NCI-H460 (cell line): Measurements from ENCODE around the gene H2BK1. TPM values are rescaled to one million over a fixed set of nuclear protein-coding genes. Genes with fewer than 3 reads are reported as not detected.
A peak's percentile ranks its signal among the peaks of the same experiment; 100 is the strongest.

ENCODE experiments used
- DNase-seq: peaks from one replicate; pipeline ENCODE4 v3.0.0-alpha.2; 2016; ENCODE audit warnings: low read depth; ENCODE audit errors: extremely low read depth
- total RNA-seq: library from RNA; depleted of rRNA; stranded (reverse); fragments of >200 nt; shearing (Covaris generic); gene quantifications from 2 replicates; pipeline ENCODE4 v1.2.3, GENCODE V29; 2014

Gene H2BK1
- total RNA-seq, 1 experiment from 2014 or later = not detected

DNA sequence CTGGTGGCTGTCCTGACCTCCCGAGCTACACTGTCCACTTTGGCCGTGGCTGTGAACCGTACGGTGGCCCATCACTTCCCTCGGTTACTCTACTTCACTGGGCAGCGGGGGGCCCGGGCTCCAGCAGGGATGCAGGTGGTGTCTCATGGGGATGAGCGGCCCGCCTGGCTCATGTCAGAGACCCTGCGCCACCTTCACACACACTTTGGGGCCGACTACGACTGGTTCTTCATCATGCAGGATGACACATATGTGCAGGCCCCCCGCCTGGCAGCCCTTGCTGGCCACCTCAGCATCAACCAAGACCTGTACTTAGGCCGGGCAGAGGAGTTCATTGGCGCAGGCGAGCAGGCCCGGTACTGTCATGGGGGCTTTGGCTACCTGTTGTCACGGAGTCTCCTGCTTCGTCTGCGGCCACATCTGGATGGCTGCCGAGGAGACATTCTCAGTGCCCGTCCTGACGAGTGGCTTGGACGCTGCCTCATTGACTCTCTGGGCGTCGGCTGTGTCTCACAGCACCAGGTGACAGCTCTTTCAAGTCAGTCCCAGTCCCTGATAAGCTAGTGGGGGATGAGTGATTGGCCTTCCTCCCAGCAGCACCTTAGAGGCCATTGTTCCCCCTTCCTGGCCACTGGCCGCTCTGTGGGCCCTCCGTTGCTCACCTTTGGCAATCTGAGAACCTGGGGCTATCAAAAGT is 25.0 kb upstream of the H2BK1 start:
- DNase-seq = no peak

DNA sequence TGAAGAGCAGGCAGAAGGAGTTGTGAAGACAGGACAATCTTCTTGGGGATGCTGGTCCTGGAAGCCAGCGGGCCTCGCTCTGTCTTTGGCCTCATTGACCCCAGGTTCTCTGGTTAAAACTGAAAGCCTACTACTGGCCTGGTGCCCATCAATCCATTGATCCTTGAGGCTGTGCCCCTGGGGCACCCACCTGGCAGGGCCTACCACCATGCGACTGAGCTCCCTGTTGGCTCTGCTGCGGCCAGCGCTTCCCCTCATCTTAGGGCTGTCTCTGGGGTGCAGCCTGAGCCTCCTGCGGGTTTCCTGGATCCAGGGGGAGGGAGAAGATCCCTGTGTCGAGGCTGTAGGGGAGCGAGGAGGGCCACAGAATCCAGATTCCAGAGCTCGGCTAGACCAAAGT is 23.5 kb upstream of the H2BK1 start:
- DNase-seq = no peak

DNA sequence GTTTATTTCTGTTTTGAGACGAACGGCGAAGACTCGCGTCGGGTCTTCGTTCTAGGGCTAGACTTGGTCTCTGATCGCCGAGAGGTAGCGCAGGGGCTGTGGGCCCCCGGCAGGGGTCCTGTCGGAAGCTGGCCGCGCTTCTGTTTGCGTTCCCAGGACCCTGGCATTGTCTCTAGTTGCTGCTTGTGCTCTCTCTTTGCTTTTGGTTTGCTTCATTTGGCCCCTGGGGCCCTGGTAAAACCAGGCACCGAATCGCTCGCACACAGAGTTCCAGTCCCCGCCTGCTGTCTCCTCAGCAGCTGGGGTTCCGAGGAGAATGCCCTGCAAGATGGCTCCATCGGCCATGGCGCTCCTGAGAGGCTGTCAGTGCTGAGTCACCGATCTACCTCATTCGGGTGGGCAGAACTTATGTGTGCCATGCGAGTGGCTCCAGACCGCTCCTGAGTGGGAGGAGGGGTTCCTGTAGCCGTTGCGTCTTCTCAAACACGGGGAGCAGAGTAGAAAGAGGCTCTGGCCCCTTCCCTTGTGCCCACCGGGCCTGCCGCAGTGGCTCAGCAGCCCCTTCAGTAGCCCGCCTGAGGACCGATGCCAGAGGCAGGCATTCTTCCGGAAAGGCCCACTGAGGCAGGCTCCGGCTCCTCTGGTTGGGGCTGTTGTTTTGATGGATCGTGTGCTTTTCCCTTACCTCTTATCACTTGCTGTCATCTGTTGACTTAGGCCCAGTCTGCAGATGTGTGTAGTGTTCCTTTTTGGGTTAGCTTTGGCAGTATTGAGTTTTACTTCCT is 22.8 kb upstream of the H2BK1 start:
- DNase-seq = peak; percentile 63

DNA sequence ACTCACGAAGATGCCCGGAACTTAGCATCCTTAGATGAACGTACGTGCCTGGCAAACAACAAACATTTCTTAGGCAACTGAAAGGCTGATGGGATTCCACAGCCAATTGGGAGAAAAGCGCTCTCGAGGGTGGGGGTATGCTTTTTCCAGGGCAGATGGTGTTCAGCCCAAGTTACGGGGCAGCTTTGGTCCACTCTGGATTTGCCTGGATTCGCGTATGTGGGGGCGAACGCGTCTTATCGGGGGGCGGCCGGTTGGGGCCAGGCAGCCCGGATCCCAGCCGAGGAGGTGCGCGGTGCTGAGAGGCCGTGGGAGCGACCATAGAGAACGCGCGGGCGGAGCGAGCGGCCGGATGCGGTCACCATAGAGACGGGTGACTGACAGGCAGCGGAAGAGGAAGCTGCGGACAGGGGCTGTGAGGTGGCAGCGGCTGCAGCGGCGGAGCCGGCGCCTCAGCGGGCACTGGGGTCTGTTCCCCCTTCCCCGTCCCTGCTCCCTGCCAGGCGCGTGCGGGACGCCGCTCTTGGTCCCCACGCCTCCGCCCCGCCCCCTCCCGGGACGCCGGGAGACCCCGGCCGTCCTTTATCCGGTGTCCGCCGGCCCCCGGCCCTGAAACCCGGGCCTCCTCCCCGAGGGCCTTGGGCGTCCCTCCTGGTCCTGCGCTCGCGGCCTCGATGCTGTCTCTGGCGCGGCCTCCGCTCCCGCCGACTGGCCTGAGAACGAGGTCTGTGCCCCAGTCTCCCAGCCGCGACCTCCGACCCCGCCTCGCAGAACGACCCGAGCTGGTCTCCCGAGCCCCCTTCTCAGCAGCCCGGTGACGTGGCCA is 22.0 kb upstream of the H2BK1 start, which contains the start of gene CHPF2:
TSS of gene CHPF2 (plus strand) at position 393 of the 826 bp plus-strand sequence. CDS start 1,529 bp downstream, outside the sequence.
- DNase-seq = peak; percentile 83

DNA sequence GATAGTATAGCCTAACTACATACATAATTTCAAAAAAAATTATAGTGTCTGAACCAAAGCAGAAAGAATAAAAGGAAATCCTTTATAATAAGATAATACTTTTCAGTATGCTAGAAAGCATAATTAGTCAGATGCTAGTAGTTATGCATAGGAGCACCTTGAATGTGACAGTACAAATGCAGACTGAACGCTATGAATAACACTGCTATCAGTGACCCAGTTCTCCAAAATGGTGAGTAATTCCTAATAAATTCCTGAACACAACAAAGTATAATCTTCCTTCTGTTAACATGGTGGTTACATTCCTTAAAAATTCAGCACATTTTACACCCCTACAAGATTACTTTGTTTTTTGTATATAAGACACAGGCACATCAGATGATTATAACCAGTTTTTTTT is 20.8 kb upstream of the H2BK1 start:
- no peak for DNase-seq

DNA sequence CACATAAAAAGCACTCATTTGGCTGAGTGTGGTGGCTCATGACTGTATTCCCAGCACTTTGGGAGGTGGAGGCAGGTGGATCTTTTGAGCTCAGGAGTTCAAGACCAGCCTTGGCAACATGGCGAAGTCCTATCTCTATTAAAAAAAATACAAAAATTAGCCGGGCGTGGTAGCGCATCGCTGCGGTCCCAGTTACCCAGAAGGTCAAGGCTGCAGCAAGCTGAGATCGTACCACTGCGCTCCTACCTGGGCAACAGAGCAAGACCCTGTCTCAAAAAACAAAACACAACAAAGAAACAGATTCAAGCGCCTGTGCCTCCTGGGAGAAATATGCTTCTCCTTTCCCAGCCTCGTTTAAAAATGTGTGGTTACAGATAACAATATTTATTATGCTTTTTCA is 19.0 kb upstream of the H2BK1 start:
- DNase-seq = no peak

DNA sequence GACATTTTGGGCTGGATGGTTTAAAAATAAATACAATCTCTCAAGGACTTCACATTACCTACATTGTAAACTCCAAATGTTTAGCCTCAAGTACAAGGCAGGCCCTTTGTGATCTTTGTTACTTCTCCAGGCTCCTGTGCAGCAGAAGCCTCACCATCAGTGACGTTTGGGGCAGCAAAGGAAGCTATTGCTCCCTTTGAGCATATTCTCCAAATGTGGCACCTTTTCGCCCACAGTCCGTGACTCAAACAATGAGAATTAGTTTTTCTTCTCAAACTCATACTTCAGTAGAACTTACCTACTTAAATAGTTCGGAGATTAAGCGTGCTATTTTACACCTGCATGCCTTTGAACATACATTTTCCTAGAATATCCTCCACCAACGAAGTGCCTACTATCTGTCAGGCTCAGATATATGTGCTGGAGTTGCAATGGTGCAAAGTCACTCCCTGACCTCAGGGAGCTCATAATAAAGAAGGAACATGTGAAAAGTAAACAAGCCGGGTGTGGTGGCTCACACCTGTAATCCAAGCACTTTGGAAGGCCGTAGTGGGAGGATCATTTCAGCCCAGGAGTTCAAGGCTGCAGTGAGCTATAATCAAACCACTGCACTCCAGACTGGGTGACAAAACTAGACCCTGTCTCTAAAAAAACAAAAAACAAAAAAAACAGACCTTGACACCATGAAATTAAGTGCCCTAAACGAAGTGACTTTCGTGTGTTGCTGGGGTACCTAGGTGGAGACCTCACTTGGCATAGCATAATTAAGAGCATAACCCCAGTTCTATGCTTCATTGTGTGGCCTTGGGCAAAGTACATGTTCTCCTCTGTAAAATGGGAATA is 18.0 kb upstream of the H2BK1 start:
- DNase-seq = no peak

DNA sequence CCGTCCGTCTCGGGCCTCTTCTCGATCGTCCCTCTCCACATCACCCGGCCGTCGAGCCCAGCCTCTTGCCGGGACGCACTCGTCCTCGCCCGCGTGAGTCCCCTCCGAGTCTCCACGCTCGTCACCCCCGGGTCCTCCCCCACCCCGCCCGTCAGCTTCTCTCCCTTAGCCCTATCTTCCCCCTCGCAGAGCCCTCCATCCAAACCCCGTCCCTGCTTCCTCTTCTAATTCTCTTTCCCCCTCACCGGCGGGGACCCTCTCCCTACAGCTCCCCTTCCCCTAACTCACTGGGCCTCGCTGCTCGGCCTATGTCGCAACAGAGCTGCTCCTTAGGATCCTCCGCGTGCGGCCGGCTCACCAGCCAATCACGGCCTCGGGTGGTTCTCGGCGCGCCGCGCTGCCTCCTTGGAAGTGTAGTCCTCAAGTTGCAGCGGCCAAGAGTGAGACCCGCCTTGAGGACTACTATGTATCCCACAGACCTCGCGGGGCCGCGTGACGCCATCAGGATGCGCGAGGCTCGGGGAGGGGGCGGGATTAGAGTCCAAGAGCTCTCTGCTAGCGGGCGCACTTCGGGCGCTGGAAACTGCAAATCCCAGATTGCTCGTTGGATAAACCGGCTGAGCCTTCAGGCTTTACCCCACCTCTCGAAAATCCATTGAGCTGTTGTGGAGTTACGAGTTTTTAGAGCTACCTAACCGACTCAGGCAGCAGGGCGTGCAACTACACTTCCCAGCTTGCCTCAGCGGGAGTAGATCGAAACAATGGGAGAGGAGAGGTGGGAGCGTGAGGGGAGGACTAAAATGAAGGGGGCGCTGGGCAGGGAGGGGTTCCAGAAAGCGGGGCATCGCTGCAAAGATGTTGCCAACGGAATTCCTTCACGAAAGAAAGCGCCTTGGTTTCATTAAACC is 16.8 kb upstream of the H2BK1 start, which contains the start of gene ABCF2:
TSS of gene ABCF2 (minus strand) at position 331 of the 908 bp plus-strand sequence. CDS start 747 bp downstream, outside the sequence.
- DNase-seq = peak; percentile 98

DNA sequence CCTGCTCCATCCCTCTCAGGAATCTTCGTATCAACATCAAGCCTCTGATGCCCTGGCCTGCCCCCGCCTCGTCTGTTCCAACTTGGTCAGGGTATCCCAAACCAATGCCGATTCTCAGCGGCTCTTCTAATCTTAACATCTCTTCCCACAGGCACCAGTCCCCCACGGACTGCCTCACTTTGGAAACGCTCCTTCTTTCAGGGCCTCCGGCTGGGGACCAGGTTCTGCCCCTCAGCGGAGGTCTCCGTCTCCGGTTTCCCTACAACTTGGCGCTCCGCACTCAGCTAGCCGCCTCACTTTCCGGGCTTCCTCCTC is 16.2 kb upstream of the H2BK1 start:
- no peak for DNase-seq

DNA sequence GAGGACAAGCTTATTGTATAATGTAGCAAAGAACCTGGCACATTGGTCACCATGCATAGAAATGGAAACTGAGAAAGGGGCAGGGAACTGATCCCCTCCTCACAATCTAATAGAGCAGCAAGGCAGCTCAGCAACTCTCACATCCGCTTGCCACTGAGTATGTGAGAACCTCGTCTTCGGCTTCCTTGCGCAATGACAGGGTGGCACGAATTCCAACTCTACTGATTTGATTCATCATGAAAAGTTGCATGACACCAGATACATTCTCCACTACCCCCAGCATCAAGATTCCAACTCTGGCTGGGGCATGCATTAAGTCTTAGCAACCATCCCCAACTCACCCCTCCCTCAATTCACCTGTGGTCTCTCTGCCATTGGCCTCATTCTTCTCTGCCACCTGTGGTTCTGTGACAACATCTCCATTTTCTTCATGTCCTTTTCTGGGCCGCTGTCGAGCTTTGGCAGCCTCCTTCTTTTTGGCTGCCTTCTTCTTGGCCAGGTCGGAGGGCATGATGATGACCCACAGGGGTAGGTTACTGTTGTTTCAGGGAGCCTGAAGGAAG is 15.7 kb upstream of the H2BK1 start:
- peak; percentile 28 for DNase-seq

DNA sequence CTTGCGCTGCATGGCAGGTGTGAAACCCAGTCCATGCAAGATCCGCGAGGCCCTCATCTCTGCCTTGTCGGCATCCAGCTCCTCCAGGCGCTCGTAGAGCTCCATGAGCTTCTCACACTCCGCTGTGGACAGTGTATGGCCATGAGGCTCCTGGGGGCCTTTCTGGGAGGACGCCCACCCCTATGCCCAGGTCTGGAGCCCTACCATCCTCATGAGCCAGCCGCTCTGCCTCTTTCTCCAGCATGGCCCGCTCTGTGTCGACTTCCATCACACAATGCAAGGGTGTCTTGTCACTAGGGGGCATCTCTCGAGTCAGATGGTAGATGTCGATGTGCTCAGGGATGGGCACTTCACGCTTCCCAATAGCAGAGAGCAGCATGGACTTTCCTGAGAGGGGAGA is 13.4 kb upstream of the H2BK1 start:
- no peak for DNase-seq

DNA sequence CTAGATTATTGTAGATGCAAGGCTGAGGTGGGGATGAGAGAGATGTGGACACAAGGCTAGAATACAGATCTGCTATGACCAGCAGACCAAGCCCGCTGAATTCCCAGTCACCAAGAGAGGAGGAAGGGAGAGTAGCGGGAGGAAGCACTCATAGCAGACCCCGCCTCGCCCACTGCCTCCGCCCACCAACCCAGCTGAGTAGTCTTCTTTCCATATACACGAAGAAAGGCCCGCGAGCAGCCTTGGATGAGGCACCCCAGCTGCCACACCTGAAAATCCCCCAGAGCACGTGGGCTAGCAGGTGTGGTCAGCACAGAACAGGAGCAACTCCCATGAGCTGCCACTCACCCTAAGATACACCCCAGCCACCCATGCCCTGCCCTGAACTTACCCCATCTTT is 7.9 kb upstream of the H2BK1 start:
- no peak for DNase-seq

DNA sequence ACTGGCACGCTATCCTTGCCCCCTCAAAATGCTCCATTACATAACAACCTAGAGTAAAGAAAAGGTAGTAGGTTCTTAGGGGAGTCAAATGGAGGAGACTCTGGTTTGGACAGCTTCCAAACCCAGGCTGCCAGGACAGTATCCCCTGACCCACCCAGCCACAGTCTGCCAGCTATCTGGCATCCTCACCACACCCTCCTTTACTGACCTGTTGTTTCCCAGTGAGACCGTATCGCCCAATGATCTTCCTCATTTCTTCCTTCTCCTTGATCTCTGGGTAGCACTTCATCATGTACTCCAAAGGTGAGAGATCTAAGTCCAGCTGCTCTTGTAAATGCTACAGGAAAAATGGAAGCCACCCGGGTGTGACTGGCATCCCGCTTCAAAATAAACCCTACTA is 5.1 kb upstream of the H2BK1 start:
- no peak for DNase-seq

DNA sequence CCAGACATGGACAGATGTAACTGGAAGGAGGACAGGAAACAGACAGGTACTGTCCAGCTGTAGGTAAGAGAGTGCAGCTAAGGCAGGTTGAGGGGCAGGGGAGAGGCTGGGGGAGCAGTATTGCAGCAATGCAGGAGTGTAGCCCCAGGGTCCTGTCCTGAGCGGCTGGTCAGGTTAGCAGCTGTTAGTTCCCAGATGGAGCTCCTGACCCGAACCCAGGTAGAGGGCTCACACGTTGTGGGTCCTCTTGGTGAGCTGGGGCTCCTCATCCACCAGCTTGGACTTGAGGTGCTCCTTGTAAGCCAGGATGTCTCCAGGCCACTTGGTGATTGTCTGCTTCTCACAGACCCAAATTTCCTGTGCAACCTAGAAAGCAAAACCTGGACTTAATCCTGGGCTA is 3.5 kb upstream of the H2BK1 start:
- DNase-seq = no peak

DNA sequence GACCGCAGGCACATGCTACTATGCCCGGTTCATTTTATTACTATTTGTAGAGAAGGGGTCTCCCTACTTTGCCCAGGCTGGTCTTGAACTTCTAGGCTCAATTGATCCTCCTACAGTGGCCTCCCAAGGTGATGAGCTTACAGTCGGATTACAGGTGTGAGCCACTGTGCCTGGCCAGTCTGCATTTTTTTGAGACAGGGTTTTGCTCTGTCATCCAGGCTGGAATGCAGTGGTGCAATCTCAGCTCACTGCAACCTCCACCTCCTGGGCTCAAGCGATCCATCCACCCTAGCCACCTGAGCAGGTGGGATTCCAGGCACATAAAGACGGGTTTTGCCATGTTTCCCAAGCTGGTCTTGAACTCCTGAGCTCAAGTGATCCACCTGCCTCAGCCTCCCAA is 2.3 kb upstream of the H2BK1 start:
- DNase-seq = no peak

DNA sequence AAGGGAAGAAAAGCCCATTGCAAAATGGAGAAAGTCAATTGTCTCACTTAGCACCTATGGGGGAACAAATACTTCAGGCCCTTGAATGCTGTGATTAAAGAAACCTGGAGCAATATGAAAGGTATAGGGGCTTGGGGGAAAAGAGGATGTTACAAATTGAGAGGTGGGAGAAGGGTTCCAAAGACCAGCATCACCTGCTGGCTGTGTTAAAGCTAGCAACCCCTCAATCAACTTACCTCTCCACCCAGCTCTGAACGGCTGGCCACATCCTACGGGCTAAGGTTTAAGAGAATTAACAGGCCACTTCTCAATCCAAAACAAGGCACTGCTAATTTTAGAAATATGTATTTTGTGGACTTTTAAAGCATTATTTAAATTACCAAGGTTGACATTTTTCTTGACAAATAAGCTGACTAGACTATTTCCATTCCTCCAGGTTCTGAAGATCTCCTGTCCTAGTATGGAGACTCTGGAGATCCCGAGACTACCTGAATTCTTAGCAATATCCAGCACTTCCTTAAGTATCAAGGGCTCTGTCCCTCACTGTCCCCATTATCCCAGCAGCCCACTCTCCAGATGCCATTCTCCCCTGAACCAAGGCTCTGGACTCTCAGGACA is 976 bp upstream of the H2BK1 start:
- DNase-seq = no peak

DNA sequence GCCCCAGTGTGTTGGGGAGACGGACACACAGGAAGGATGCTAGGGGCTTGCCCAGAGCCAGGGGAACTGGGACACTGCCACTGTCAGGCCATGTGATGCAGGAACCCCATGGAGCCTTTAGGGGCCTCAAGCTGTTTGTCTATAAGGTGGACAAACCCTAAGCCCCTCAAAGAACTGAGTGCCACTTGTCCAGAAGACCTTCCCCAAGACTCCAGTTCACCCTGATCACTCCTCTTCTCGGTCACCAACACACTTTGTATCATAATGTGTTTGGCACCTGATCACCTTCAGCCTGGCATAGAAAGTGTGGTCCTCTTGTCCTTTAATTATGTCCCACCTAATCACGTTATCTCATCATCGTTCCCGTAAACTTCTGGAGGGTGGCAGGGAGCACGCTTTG is 700 bp downstream of the H2BK1 start:
- no peak for DNase-seq

DNA sequence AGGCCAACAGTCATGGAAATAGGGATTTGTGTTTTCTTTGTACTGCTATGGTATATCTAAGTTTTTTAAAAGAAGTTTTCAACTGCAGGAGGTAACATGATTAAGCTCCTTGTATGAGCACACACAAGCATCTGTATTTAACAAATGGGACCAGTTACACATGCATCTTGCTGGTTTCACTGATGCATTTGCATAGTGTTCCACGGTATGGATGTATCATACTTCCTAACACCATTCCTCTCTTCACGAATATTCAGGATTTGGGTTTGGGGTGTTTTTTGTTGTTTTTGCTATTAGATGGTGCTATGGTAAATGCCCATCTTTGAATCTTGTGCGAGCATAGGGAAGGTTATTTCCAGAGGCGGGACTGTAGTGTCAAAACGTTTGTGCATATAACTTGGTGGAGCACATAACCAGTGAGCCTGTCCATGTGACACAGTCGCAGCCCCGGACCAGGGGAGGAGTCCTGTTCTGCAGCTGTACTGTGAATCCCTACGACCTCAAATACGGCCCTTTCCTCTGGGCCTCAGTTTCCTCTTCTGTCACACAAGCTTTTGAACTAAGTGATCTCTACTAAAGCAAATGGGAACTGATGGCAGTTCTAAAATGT is 1.9 kb downstream of the H2BK1 start:
- DNase-seq = no peak
